Activated B cell treated with CpG ODN at 0.5 μM for 24 hours (primary cell): Measurements from ENCODE around the gene PREX1. TPM values are rescaled to one million over a fixed set of nuclear protein-coding genes. Genes with fewer than 3 reads are reported as not detected.

Experiments used
- ATAC-seq: fragments of 200-7000 bp; cut with Tn5 transposase; one replicate; pipeline ENCODE4 v1.10.0; 2021; ENCODE audit warnings: low read depth, mild to moderate bottlenecking, moderate library complexity
- CTCF ChIA-PET: fragments of 350-600 bp; sonication (Branson Sonifier 250); formaldehyde crosslinking; loops from one replicate; lab custom pipeline; 2021; ENCODE audit warnings: antibody characterized with exemption; lab: Charles Lee
- POLR2A ChIA-PET: fragments of 350-600 bp; sonication (Branson Sonifier 250); formaldehyde crosslinking; loops from one replicate; lab custom pipeline; 2021; ENCODE audit warnings: antibody characterized with exemption; lab: Charles Lee
- DNase-seq: peaks from one replicate; pipeline ENCODE4 v3.0.0; 2022
- H3K27ac Mint-ChIP-seq: one replicate; pipeline ENCODE4 v1.8.0; 2020; ENCODE audit warnings: mixed read lengths
- H3K27me3 Mint-ChIP-seq: one replicate; pipeline ENCODE4 v1.8.0; 2021; ENCODE audit warnings: mixed read lengths
- H3K36me3 Mint-ChIP-seq: one replicate; pipeline ENCODE4 v1.8.0; 2021; ENCODE audit warnings: low read depth, mixed read lengths
- H3K4me1 Mint-ChIP-seq: one replicate; pipeline ENCODE4 v1.8.0; 2021; ENCODE audit warnings: mixed read lengths
- H3K4me3 Mint-ChIP-seq: one replicate; pipeline ENCODE4 v1.8.0; 2020; ENCODE audit warnings: mild to moderate bottlenecking, mixed read lengths
- H3K9me3 Mint-ChIP-seq: one replicate; pipeline ENCODE4 v1.8.0; 2020; ENCODE audit warnings: mixed read lengths
- intact Hi-C: fragments of 100-400 bp; cut with micrococcal nuclease; formaldehyde crosslinking; loops from one replicate; pipeline ENCODE4 v1.15.1; 2024
- total RNA-seq: library from RNA; stranded (reverse); gene quantifications from 2 replicates; pipeline ENCODE4 v1.2.3, GENCODE V29; 2022
- TF ChIP-seq, protein P1 (sequence below): fragments of 200-600 bp; IDR thresholded peaks from one replicate; pipeline ENCODE4 v1.8.0; 2022; ENCODE audit warnings: antibody characterized with exemption, mild to moderate bottlenecking

Gene PREX1
- total RNA-seq, 1 donor from 2014 or later, result 71.4 TPM

DNA sequence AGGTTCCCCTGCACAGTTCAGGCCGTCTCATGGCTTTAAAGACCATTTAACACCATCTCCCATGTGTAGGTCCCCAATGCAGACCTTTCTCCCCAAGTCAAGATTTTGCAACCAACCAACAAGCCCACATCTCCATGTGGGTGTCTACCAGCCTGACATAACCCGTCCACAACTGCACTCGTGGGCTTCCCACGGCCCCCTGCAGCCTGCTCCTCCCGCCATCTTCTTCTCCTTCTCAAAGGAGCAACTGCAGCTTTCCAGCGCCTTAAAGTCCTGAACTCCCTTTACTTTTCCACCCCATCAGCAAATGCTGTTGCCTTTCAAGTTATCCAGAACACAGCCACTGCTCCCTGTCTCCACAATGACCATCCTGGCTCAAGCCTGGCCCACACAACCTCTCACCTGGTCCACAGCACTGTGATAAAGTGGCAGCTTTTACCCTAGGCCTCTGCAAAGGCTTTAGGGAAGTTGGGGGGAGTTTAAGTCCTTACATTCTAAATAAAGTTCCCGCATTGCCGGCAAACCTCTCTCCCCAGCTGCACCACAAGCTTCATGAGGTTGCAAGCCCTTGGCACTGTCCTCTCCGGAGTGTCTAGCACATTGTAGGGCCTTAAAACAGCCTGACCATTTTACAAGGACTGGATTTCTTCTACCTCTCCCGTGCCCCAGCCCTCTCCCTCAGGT, 140.5 kb downstream of the PREX1 start:
- Mint-ChIP-seq H3K27ac (no peak overlapping the region), H3K4me1 (peaks cover 2% of the 10 kb centered on the region), H3K9me3 (no peaks in the 10 kb centered on the region), H3K27me3 (no peaks in the 10 kb centered on the region), H3K4me3 (no peak overlapping the region), H3K36me3 (peaks cover 88% of the 10 kb centered on the region)
- intact Hi-C loops, result no loop called here
- TF ChIP-seq, protein P1, sequence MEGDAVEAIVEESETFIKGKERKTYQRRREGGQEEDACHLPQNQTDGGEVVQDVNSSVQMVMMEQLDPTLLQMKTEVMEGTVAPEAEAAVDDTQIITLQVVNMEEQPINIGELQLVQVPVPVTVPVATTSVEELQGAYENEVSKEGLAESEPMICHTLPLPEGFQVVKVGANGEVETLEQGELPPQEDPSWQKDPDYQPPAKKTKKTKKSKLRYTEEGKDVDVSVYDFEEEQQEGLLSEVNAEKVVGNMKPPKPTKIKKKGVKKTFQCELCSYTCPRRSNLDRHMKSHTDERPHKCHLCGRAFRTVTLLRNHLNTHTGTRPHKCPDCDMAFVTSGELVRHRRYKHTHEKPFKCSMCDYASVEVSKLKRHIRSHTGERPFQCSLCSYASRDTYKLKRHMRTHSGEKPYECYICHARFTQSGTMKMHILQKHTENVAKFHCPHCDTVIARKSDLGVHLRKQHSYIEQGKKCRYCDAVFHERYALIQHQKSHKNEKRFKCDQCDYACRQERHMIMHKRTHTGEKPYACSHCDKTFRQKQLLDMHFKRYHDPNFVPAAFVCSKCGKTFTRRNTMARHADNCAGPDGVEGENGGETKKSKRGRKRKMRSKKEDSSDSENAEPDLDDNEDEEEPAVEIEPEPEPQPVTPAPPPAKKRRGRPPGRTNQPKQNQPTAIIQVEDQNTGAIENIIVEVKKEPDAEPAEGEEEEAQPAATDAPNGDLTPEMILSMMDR, result no peak
- ATAC-seq, result no peak
- ChIA-PET CTCF (no interaction called here), POLR2A (no interaction called here)
- no peak for DNase-seq

- intact Hi-C loops, result no loop called here
- CTCF ChIA-PET, result no interaction called here
These were observed 141.3 kb downstream of the PREX1 start for GRCh38 chr20:48686238-48687116.

DNA sequence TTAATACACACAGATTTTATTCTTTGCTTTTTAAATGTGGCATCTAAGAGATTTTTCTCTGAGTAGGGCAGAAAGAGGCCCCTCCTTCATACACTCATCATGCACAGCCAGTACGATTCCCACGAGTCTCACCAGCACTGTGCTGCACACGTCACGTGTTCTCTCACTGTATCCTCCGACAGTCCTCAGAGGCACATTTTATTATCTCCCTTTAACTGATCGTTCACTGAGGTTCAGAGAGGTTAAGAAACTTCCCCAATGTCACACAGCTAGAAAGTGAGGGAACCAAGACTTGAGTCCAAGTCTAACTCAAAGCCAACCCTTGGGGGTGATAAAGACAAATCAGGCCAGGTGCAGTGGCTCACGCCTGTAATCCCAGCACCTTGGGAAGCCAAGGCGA, 142.5 kb downstream of the PREX1 start:
- ATAC-seq (no peak), DNase-seq (no peak)
- POLR2A ChIA-PET, result interaction anchor here (0.5 to 1.1 kb wide), 2 partner anchors 42 to 218 kb away, joined by 3 to 5 read pairs; no protein-coding TSS in a partner anchor
- peak overlapping the region; percentile 9 for H3K27ac Mint-ChIP-seq
- peaks cover 2% of the 10 kb centered on the region for H3K4me1 Mint-ChIP-seq
- H3K27me3 Mint-ChIP-seq, result no peaks in the 10 kb centered on the region
- intact Hi-C loops, result no loop called here
- H3K4me3 Mint-ChIP-seq, result no peak overlapping the region
- H3K9me3 Mint-ChIP-seq, result no peaks in the 10 kb centered on the region
- TF ChIP-seq, protein P1, result no peak
- CTCF ChIA-PET, result no interaction called here
- H3K36me3 Mint-ChIP-seq, result peaks cover 70% of the 10 kb centered on the region

More at GRCh38 chr20:48686238-48687116, 141.3 kb downstream of the PREX1 start:
- DNase-seq (no peak), ATAC-seq (no peak)
- Mint-ChIP-seq H3K9me3 (no peaks in the 10 kb centered on the region), H3K36me3 (peaks cover 82% of the 10 kb centered on the region), H3K27me3 (no peaks in the 10 kb centered on the region), H3K4me3 (no peak overlapping the region), H3K4me1 (peaks cover 2% of the 10 kb centered on the region), H3K27ac (no peak overlapping the region)
- TF ChIP-seq, protein P1, result no peak
- POLR2A ChIA-PET, result no interaction called here

DNA sequence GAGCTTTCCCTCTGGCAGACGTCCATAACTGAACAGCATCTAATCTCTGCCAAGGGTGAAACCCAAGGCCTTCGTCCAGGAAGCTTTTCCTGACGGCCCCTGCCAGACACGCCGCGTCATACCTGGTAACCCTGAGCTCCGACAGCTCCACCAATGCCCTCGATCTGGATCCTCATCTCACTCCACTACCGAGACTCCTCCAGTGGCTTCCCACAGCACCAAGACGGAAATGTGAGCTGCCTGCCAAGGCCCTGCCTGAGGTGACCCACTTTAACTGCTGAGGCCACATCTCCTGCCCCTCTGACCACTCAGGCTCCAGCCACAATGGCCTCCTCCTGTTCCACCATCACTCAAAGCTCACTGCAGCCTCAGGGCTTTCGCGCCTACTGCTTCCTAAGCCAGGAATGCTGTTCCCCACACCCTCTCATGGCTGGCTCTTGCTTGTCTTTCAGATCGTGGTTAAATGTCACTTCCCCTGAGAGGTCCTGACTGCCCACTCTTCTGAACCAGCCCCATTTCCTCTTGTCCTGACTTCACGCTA, 143.2 kb downstream of the PREX1 start:
- intact Hi-C loops, result no loop called here
- CTCF ChIA-PET, result interaction anchor here (1.3 kb wide), 1 partner anchor 28 kb away, joined by 4 read pairs; no protein-coding TSS in a partner anchor
- DNase-seq (no peak), ATAC-seq (no peak)
- TF ChIP-seq, protein P1, result no peak
- H3K4me3 Mint-ChIP-seq, result no peak overlapping the region
- H3K4me1 Mint-ChIP-seq, result peaks cover 2% of the 10 kb centered on the region
- no peaks in the 10 kb centered on the region for H3K27me3 Mint-ChIP-seq
- no peaks in the 10 kb centered on the region for H3K9me3 Mint-ChIP-seq
- H3K36me3 Mint-ChIP-seq, result peaks cover 62% of the 10 kb centered on the region
- POLR2A ChIA-PET, result interaction anchor here (0.5 to 1.1 kb wide), 2 partner anchors 43 to 219 kb away, joined by 3 to 5 read pairs; no protein-coding TSS in a partner anchor
- H3K27ac Mint-ChIP-seq, result peak overlapping the region; percentile 16
